NOMO-1 treated with DMSO at 0.1 percent for 48 hours (cell line): ENCODE results near the gene CSRP1.

Source experiments
- DNase-seq: peaks from one replicate; lab custom pipeline; 2025; ENCODE audit not compliant: unreplicated experiment; lab: John Stamatoyannopoulos, UW

Gene CSRP1

GRCh38 chr1:201513498-201514243, 6.7 kb upstream of the CSRP1 start:
- no peak for DNase-seq

GRCh38 chr1:201511941-201512539, 5.1 kb upstream of the CSRP1 start:
- DNase-seq: peak; percentile 82

GRCh38 chr1:201511396-201511940, 4.5 kb upstream of the CSRP1 start:
- no peak for DNase-seq

GRCh38 chr1:201510734-201511133, 3.8 kb upstream of the CSRP1 start:
- DNase-seq: no peak

- no peak for DNase-seq
These were observed 2.9 kb upstream of the CSRP1 start for GRCh38 chr1:201509601-201510374.

GRCh38 chr1:201508809-201509208, 1.9 kb upstream of the CSRP1 start:
- DNase-seq: no peak

- DNase-seq: no peak
These were observed 395 bp upstream of the CSRP1 start for GRCh38 chr1:201507360-201507675.

GRCh38 chr1:201506092-201506491, 831 bp downstream of the CSRP1 start:
- no peak for DNase-seq

- no peak for DNase-seq
These were observed 1.4 kb downstream of the CSRP1 start for GRCh38 chr1:201505503-201505890.

GRCh38 chr1:201504799-201505502, 2.0 kb downstream of the CSRP1 start:
- DNase-seq: no peak

GRCh38 chr1:201504179-201504631, 2.7 kb downstream of the CSRP1 start:
- DNase-seq: no peak

- DNase-seq: no peak
These were observed 3.3 kb downstream of the CSRP1 start for GRCh38 chr1:201503397-201504176.

GRCh38 chr1:201502511-201502857, 4.4 kb downstream of the CSRP1 start:
- no peak for DNase-seq

- DNase-seq: no peak
These were observed 5.0 kb downstream of the CSRP1 start for GRCh38 chr1:201501812-201502510.

GRCh38 chr1:201501144-201501543, 5.8 kb downstream of the CSRP1 start:
- DNase-seq: no peak

GRCh38 chr1:201500670-201501120, 6.2 kb downstream of the CSRP1 start:
- no peak for DNase-seq

- no peak for DNase-seq
These were observed 6.9 kb downstream of the CSRP1 start for GRCh38 chr1:201499795-201500669.

- no peak for DNase-seq
These were observed 7.7 kb downstream of the CSRP1 start for GRCh38 chr1:201499191-201499590.

- DNase-seq: no peak
These were observed 8.3 kb downstream of the CSRP1 start for GRCh38 chr1:201498621-201499020.
